Right atrium auricular region (tissue), 2 donors: ENCODE measurements around the gene FAM9C. TPM values are rescaled to one million over a fixed set of nuclear protein-coding genes. Genes with fewer than 3 reads are reported as not detected.
"Not testable (repeated sequence)": the region's sequence is repeated elsewhere in the genome, so short reads cannot be mapped to it uniquely, and the experiment has no call there.

Source experiments
- DNase-seq: peaks from one replicate; pipeline ENCODE4 v3.0.0-alpha.2; 2019; ENCODE audit warnings: low spot score
- H3K27ac ChIP-seq, 2 donors: fragments of 200-600 bp; sonication (generic); 1 replicate in 1 of 2; 2 replicates in 1 of 2; pipeline ENCODE4 v1.5.1; 2016 to 2019
- H3K27me3 ChIP-seq, 2 donors: fragments of 200-600 bp; sonication (generic); one replicate each; pipeline versions ENCODE4 v1.5.1 to v1.6.0; 2017 to 2019
- H3K36me3 ChIP-seq: fragments of 200-600 bp; sonication (generic); one replicate; pipeline ENCODE4 v1.5.1; 2016
- H3K4me1 ChIP-seq, 2 donors: fragments of 200-600 bp; sonication (generic); one replicate each; pipeline versions ENCODE4 v1.5.1 to v1.6.0; 2017 to 2019
- H3K4me3 ChIP-seq, 2 donors: fragments of 200-600 bp; sonication (generic); 1 replicate in 1 of 2; 2 replicates in 1 of 2; pipeline ENCODE4 v1.5.1; 2017 to 2019; ENCODE audit warnings: mild to moderate bottlenecking in 1 of 2, moderate library complexity in 1 of 2
- H3K9me3 ChIP-seq, 2 donors: fragments of 200-600 bp; sonication (generic); one replicate each; pipeline ENCODE4 v1.5.1; 2019
- CTCF ChIP-seq, 2 donors: fragments of 200-600 bp; sonication (generic); IDR thresholded peaks; one replicate each; pipeline ENCODE4 v1.5.1; 2019; ENCODE audit warnings: antibody characterized with exemption in 2 of 2
- total RNA-seq, 2 donors: library from RNA; depleted of rRNA; stranded (reverse); fragments of >200 nt; gene quantifications; one replicate each; pipeline ENCODE4 v1.1.0, GENCODE V29; 2016

Gene FAM9C
- total RNA-seq, 2 donors from 2014 or later: not detected

- no peak overlapping the region for H3K4me3 ChIP-seq
- H3K4me1 ChIP-seq: peaks cover 0 to 22% of the 10 kb centered on the region in 2 donors
- H3K27ac ChIP-seq: no peak overlapping the region
- no peaks in the 10 kb centered on the region for H3K27me3 ChIP-seq
- H3K36me3 ChIP-seq: no peaks in the 10 kb centered on the region
- H3K9me3 ChIP-seq: no peaks in the 10 kb centered on the region
- DNase-seq: no peak
- no peak for TF ChIP-seq CTCF (IDR thresholded peaks at IDR 0.05)
Measured at GRCh38 chrX:13026877-13027652, 17.4 kb downstream of the FAM9C start.

GRCh38 chrX:13024986-13025385 lies 19.4 kb downstream of the FAM9C start:
- Histone ChIP-seq H3K9me3 (no peaks in the 10 kb centered on the region), H3K4me3 (no peak overlapping the region), H3K4me1 (peaks cover 0 to 13% of the 10 kb centered on the region in 2 donors), H3K36me3 (no peaks in the 10 kb centered on the region), H3K27ac (no peak overlapping the region), H3K27me3 (no peaks in the 10 kb centered on the region)
- TF ChIP-seq CTCF (IDR thresholded peaks at IDR 0.05): no peak
- no peak for DNase-seq

GRCh38 chrX:13023979-13024378 lies 20.4 kb downstream of the FAM9C start:
- Histone ChIP-seq H3K27ac (no peak overlapping the region), H3K4me1 (peaks cover 0 to 3% of the 10 kb centered on the region in 2 donors), H3K36me3 (no peaks in the 10 kb centered on the region), H3K27me3 (no peaks in the 10 kb centered on the region), H3K9me3 (no peaks in the 10 kb centered on the region), H3K4me3 (no peak overlapping the region)
- no peak for TF ChIP-seq CTCF (IDR thresholded peaks at IDR 0.05)
- DNase-seq: no peak

- H3K36me3 ChIP-seq: no peaks in the 10 kb centered on the region
- H3K4me1 ChIP-seq: no peaks in the 10 kb centered on the region
- no peak overlapping the region for H3K4me3 ChIP-seq
- H3K9me3 ChIP-seq: no peaks in the 10 kb centered on the region
- H3K27me3 ChIP-seq: no peaks in the 10 kb centered on the region
- H3K27ac ChIP-seq: no peak overlapping the region
- TF ChIP-seq CTCF (IDR thresholded peaks at IDR 0.05): no peak
- no peak for DNase-seq
Measured at GRCh38 chrX:13023567-13023966, 20.9 kb downstream of the FAM9C start.

GRCh38 chrX:13022926-13023325 lies 21.5 kb downstream of the FAM9C start:
- no peaks in the 10 kb centered on the region for H3K9me3 ChIP-seq
- H3K27me3 ChIP-seq: no peaks in the 10 kb centered on the region
- no peak for DNase-seq
- no peak overlapping the region for H3K27ac ChIP-seq
- no peaks in the 10 kb centered on the region for H3K36me3 ChIP-seq
- H3K4me3 ChIP-seq: no peak overlapping the region
- no peak for TF ChIP-seq CTCF (IDR thresholded peaks at IDR 0.05)
- no peaks in the 10 kb centered on the region for H3K4me1 ChIP-seq

GRCh38 chrX:13016731-13017130 lies 27.7 kb downstream of the FAM9C start:
- H3K9me3 ChIP-seq, H3K4me1 ChIP-seq, H3K4me3 ChIP-seq, H3K36me3 ChIP-seq, DNase-seq, H3K27ac ChIP-seq, H3K27me3 ChIP-seq: not testable (repeated sequence)
